IPS-18c (cell line): ENCODE measurements around the gene GGTLC1.

Source experiments
- H3K4me3 ChIP-seq: 2 replicates; pipeline ENCODE4 v1.7.0; 2013; ENCODE audit warnings: low read depth, mild to moderate bottlenecking, low read length, moderate library complexity; ENCODE audit not compliant: insufficient read depth
- H3K9me3 ChIP-seq: one replicate; pipeline ENCODE4 v1.6.1; 2013; ENCODE audit warnings: mild to moderate bottlenecking, low read length, moderate library complexity; ENCODE audit not compliant: control insufficient read depth, insufficient read depth

GGTLC1 gene

GRCh38 chr20:23938118-23938438 is 50.5 kb downstream of the GGTLC1 start:
- H3K4me3 ChIP-seq = no peak overlapping the region
- H3K9me3 ChIP-seq = no peaks in the 10 kb centered on the region

DNA sequence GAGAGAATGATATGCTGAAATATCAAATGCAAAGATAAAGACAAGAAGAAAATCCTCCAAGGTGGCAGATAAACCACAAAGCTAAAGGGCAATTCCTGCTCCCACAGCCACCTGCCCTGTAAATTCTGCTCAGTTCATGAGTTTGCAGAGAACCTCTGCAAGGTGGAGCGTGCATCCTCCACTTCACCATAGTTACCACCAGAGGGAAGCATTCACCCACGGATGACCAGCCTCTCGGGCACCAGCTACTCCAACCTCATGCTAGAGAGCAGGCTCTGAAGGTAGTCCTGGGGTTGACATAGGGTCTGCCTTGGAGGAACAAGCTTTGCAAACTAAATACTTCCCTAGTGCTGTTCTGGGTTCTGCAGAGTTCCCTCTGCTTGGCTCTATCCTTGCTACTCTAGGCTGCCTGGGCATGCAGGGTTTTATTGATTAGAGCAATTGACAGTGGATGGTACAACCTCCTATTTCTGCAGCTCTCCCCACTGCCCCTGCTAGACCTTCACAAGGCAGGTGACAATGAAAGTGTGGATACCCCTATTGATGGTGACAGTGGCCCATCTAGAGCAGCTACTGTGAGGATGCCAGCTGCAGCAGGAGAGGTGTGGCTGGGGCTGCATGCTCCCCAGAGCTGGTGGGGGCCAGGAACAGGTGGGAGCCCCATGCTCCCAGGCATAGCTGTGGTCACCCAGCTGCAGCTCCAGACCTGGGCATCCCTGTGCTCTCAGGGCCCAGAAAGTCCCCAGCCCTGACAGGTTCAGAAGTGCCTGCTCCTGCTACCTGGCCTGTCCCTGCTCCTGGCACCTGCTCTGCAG is 51.1 kb downstream of the GGTLC1 start:
- no peak overlapping the region for H3K4me3 ChIP-seq
- H3K9me3 ChIP-seq = no peaks in the 10 kb centered on the region
